ENCODE data around the gene TMEM25. TPM values are rescaled to one million over a fixed set of nuclear protein-coding genes. Genes with fewer than 3 reads are reported as not detected.
"Not testable (repeated sequence)": the region's sequence is repeated elsewhere in the genome, so short reads cannot be mapped to it uniquely, and the experiment has no call there.

Gene TMEM25
- total RNA-seq: 7.7 and 13.3 TPM in 2 replicates

DNA sequence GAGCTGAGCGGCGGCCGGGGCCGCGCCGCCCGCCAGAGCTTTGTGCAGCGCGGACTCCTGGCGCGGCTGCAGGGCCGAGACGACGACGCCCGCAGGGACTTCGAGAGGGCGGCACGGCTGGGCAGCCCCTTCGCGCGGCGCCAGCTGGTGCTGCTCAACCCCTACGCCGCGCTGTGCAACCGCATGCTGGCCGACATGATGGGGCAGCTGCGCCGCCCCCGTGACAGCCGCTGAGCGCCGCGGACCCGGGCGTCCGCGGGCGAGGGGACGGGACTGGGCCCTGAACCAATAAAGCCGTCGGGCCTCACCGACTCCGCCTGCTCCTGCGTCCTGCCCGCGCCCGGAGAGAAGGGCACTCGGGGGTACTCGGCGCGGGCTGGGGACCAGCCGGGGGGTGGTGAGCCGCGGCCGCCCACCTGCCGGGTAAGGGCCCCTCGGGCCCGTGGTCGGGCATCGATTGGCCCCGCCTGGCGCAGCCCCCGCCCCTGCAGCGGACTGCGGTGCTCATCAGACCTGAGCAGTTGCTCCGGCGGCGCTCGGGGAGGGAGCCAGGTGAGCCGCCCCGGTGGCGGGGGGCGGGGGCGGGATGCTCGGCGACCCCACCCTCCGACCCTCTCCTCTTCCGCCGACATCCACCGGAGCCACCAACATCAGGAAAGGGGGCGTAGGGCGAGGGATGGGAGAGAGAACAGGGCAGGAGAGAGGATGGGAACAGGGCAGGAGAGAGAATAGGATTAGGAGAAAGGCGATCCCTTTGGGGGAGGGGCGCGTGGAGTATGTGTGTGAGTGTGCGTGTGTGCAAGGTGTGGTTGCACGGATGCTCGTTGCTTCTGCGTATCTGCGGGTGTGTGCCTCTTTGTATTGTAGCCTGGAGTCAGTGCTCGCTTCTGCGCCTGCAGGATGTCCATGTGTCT, at the start of gene TMEM25:
Gene TMEM25, plus strand, starts transcription at position 510 of the 914 bp plus-strand sequence. CDS start 610 bp downstream, outside the sequence.
- intact Hi-C loops (cut with micrococcal nuclease): loop anchor here (1.0 kb wide), 2 partner anchors 35 to 130 kb away; partner anchors contain the start of gene ATP5MG

DNA sequence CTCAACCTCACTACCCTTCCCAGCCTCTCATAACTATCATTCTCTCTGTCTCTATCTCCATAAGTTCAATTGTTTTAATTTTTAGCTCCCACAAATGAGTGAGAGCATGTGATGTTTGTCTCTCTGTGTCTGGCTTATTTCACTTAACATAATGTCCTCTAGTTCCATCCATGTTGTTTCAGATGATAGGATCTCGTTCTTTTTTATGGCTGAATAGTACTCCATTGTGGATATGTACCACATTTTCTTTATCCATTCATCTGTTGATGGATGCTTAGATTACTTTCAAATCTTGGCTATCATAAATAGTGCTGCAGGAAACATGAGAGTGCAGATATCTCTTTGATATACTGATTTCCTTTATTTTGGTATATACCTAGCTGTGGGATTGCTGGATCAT, 49.8 kb upstream of the TMEM25 start:
- intact Hi-C loops (cut with micrococcal nuclease): not testable (repeated sequence)

DNA sequence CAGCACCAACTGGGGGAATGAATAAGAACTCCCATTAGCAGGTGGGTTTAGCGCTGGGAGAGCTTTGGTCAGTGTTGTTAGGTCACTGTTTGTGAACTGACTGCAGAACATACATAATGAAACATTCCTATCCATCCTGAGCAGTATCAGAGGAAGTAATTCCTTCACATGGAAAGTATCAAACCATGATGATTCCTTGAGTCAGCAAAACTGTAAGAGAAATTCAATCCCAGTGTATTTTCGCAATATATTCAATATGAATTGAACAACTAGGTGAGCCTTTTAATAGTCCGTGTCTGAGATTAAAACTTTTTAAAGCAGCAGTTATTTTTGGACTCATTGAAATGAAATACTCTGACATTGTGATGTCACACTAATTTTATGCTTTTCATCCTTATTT, 46.6 kb upstream of the TMEM25 start:
- intact Hi-C loops (cut with micrococcal nuclease): no loop called here

DNA sequence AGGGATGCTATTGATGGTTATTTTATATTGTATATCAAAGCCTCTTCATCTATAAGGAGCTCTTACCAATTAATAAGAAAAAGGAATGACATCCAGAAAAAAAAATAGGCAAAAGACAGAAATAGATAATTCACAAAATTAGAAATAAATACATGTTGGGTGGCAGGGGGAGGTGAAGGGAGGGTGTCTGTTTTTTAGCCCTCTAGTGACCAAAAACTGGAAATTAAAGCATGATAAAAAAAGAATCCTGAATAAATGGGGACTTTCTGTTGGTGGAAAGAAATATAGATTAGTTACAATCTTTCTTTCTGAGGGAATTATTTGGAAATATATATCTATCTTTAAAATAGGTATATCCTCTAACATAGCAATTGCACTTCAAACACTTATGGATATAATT, 45.7 kb upstream of the TMEM25 start:
- intact Hi-C loops (cut with micrococcal nuclease): loop anchor here (5.0 kb wide), 1 partner anchor 178 kb away; no protein-coding TSS in a partner anchor

DNA sequence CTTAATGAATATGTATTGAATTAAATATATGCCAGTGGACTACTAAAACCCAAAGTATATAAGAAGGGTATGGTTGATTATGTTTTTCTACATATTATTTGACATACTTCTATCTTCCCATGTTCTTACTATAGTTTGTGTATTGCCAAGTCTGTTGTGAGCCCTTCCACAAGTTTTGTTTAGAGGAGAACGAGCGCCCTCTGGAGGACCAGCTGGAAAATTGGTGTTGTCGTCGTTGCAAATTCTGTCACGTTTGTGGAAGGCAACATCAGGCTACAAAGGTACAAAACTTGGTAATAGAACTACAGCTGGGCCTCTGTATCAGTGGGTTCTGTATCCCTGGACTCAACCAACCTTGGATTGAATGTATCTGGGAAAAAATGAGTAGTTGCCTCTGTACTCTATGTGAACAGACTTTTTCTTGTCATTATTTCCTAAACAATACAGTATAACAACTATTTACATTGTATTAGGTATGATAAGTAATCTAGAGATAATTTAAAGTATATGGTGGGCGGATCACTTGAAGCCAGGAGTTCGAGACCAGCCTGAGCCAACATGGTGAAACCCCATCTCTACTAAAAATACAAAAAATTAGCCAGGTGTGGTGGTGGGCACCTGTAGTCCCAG, 42.4 kb upstream of the TMEM25 start:
- intact Hi-C loops (cut with micrococcal nuclease): loop anchor here (1.0 to 5.0 kb wide), 8 partner anchors 53 to 343 kb away; partner anchors contain the start of genes ATP5MG and UBE4A

DNA sequence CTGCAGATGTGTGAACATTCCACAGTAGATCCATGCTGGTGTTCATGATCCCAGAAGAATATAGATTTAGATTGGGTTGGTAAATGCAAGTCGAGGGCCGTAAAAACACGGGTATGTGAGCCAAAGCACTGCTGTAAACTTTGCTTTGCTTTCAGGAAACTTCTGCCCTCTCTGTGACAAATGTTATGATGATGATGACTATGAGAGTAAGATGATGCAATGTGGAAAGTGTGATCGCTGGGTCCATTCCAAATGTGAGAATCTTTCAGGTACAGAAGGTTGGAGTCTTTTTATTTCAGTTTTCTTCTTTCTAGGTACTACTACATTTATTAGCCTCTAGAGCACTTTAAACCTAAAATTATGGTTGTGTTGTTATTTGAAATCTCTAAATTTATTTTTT, 40.0 kb upstream of the TMEM25 start:
- intact Hi-C loops (cut with micrococcal nuclease): no loop called here

DNA sequence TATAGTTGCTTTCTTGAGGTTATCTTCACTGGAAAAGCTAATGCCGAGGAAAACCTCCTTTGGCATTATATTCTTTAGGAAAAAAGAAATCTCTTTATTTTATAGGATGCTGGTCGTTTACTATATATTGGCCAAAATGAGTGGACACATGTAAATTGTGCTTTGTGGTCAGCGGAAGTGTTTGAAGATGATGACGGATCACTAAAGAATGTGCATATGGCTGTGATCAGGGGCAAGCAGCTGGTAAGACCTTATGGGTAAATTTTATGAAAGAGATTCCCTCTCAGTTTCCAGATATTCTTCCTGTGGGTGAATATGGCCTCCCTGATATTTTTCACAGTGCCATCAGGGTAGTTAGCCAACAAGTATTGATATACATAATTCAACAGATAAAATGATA, 33.2 kb upstream of the TMEM25 start:
- intact Hi-C loops (cut with micrococcal nuclease): no loop called here

DNA sequence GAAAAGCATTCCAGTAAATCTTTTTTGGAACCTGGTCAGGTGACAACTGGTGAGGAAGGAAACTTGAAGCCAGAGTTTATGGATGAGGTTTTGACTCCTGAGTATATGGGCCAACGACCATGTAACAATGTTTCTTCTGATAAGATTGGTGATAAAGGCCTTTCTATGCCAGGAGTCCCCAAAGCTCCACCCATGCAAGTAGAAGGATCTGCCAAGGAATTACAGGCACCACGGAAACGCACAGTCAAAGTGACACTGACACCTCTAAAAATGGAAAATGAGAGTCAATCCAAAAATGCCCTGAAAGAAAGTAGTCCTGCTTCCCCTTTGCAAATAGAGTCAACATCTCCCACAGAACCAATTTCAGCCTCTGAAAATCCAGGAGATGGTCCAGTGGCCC, 27.8 kb upstream of the TMEM25 start:
- intact Hi-C loops (cut with micrococcal nuclease): loop anchor here (10.0 kb wide), 1 partner anchor 252 kb away; no protein-coding TSS in a partner anchor

DNA sequence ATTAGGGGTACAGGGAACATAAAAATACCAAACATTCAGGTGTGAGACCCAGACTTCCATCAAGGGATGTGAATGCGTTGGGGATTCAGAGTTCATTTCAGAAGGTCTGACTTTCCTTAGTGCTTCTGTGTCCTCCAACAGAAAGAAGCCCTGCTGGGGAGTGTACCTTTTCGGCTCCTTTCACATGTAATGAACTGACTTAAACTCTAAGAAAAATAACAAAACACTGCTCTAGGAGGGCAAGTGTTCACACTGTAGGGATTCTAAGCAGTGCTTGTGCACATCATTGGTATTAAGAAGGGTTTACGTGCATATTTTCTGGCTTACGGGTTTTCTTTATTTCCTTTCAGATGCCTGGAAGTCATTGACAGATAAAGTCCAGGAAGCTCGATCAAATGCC, 19.4 kb upstream of the TMEM25 start:
- intact Hi-C loops (cut with micrococcal nuclease): loop anchor here (5.0 kb wide), 1 partner anchor 56 kb away; the partner anchor contains the start of gene IFT46

DNA sequence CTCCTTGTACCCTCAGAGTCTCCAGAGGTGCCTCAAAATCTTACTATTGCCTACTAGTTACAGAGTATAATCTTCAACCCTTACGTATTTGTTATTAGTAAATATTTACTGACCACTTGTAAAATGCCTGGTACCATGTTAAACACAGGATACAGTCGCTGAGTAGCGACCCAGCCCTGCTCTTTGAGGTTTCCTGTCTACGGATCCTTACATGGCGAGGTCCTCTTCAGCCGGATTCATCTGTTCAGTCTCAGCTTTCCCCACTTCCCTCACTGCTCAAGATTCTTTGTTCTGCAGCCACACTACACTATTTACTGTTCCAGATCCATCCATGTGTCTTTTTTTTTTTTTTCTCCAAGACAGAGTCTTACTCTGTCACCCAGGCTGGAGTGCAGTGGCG, 16.9 kb upstream of the TMEM25 start:
- intact Hi-C loops (cut with micrococcal nuclease): loop anchor here (5.0 kb wide), 1 partner anchor 53 kb away; the partner anchor contains the start of gene IFT46

DNA sequence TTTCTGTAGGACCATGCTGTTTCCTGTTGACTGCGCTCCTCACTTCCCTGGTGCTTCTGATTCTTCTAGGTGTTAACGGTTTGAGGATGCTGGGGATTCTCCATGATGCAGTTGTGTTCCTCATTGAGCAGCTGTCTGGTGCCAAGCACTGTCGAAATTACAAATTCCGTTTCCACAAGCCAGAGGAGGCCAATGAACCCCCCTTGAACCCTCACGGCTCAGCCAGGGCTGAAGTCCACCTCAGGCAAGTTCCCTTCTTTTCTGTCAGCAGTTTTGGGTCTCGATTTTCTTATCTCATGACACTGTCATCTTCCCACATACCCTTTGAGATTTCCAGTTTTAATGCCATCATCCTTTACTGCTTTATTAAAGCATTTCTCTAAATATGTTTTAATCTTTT, 11.4 kb upstream of the TMEM25 start:
- intact Hi-C loops (cut with micrococcal nuclease): no loop called here

DNA sequence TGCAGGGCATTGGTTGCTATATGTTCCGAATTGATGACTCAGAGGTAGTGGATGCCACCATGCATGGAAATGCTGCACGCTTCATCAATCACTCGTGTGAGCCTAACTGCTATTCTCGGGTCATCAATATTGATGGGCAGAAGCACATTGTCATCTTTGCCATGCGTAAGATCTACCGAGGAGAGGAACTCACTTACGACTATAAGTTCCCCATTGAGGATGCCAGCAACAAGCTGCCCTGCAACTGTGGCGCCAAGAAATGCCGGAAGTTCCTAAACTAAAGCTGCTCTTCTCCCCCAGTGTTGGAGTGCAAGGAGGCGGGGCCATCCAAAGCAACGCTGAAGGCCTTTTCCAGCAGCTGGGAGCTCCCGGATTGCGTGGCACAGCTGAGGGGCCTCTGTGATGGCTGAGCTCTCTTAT, 9.1 kb upstream of the TMEM25 start:
- intact Hi-C loops (cut with micrococcal nuclease): no loop called here

DNA sequence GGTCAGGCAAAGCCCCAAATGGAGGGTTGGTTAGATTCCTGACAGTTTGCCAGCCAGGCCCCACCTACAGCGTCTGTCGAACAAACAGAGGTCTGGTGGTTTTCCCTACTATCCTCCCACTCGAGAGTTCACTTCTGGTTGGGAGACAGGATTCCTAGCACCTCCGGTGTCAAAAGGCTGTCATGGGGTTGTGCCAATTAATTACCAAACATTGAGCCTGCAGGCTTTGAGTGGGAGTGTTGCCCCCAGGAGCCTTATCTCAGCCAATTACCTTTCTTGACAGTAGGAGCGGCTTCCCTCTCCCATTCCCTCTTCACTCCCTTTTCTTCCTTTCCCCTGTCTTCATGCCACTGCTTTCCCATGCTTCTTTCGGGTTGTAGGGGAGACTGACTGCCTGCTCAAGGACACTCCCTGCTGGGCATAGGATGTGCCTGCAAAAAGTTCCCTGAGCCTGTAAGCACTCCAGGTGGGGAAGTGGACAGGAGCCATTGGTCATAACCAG, 8.4 kb upstream of the TMEM25 start:
- intact Hi-C loops (cut with micrococcal nuclease): no loop called here

DNA sequence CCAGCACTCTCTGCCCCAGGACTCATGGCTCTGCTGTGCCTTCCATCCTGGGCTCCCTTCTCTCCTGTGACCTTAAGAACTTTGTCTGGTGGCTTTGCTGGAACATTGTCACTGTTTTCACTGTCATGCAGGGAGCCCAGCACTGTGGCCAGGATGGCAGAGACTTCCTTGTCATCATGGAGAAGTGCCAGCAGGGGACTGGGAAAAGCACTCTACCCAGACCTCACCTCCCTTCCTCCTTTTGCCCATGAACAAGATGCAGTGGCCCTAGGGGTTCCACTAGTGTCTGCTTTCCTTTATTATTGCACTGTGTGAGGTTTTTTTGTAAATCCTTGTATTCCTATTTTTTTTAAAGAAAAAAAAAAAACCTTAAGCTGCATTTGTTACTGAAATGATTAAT, 6.6 kb upstream of the TMEM25 start:
- intact Hi-C loops (cut with micrococcal nuclease): no loop called here

DNA sequence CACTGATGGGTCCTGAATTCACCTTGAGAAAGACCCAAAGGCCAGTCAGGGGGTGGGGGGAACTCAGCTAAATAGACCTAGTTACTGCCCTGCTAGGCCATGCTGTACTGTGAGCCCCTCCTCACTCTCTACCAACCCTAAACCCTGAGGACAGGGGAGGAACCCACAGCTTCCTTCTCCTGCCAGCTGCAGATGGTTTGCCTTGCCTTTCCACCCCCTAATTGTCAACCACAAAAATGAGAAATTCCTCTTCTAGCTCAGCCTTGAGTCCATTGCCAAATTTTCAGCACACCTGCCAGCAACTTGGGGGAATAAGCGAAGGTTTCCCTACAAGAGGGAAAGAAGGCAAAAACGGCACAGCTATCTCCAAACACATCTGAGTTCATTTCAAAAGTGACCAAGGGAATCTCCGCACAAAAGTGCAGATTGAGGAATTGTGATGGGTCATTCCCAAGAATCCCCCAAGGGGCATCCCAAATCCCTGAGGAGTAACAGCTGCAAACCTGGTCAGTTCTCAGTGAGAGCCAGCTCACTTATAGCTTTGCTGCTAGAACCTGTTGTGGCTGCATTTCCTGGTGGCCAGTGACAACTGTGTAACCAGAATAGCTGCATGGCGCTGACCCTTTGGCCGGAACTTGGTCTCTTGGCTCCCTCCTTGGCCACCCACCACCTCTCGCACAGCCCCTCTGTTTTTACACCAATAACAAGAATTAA, 6.1 kb upstream of the TMEM25 start:
- intact Hi-C loops (cut with micrococcal nuclease): no loop called here

DNA sequence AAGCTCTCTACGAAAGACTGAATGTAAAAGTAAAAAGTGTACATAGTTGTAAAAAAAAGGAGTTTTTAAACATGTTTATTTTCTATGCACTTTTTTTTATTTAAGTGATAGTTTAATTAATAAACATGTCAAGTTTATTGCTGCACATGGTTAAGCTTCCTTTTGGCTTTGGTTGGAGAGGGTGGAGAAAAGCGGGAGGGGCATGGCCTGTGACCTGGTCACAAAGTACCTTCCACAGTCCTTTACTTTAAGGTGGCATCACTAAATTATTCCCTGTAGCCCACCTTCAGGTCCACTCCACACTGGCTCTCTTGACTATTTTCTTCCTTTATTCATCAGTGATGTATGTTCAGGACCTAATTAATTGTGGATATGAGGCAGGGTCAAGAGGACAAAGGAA, 4.3 kb upstream of the TMEM25 start:
- intact Hi-C loops (cut with micrococcal nuclease): no loop called here

DNA sequence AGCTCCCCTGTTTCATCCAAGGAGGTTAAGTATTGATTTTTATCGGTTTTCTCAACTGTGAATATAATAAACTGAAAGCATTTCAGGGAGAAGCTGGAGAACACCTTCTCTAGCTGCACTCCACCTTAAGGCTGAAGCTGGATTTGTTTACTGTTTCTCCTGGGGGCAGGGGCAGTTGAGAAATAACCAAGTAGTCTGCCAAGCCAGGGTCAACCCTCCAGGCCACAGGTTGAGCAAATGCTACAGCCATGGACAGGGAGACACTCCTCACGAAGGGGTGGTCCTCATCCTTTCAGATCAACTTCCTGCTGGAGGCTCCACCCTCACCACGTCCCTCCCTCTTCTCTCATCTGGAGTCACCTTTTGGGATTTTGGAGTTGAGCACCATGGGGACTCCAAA, 3.9 kb upstream of the TMEM25 start, which contains the start of gene TTC36:
Gene TTC36, plus strand, starts transcription at position 366 of the 400 bp plus-strand sequence. Its CDS starts 21 bp downstream, at position 387.
- intact Hi-C loops (cut with micrococcal nuclease): no loop called here

DNA sequence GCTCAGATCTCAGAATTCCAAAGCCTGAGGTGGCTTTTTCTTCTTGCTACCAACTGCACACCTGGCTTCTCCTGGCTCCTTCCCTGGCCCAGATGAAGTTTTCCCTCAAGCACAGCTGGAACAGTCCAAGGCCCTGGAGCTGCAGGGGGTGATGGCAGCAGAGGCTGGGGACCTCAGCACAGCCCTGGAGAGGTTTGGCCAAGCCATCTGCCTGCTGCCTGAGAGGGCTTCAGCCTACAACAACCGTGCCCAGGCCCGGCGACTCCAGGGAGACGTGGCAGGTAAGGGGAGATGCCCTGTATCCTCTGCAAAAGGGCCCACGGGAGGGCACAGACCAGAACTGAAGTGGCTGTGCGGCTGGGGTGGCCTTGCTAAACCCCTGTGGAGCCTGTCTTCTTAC, 2.5 kb upstream of the TMEM25 start:
- intact Hi-C loops (cut with micrococcal nuclease): no loop called here

DNA sequence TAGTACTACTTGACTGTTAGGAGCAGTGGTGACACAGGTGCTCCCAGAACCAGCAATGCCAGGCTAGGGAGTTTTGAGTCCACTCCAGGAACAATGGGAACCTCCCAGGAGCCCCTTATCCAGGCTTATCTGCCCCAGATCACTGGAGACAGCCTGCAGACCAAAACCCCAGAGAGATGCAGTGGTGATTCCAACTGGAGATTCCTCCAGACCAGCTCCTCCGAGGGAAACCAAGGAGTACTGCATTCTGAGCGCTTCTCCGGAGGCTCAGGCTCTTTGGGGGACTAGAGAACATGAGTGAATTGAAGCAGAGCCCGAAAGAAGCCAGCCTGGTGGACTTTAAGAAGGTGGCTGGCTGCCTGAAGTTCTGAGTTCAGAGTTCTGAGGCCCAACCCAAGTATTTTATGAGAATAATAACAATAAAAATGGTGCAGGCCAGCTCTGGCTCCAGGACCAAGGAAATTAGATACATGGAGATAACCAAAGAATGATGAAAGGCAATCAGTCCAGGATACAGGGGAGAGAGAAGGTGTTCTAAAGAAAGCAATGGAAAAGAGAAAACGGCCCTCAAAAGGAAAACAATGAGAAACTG, 1.3 kb upstream of the TMEM25 start:
- intact Hi-C loops (cut with micrococcal nuclease): no loop called here

DNA sequence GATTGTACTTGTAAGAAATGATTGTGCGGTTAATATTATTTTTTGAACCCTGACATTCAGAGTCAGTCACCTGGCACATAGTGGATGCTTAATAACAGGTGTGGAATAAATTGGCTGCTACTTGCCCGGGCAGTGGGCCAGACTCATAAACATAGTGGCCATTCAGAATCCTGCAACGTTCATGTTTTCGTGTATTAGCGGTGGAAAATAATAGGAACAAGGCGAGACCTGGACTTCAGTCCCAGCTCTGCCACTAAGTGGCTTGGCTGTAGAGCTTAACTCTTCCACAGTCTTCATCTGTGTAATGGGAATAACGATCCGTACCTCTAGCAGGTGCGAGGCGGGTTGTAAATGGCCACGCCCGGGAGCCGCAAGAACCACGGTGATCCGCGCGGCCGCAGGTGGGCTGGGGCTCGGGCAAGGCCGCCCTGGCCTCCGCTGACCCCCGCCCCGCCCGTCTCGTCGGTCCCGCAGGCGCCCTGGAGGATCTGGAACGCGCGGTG, 761 bp upstream of the TMEM25 start:
- intact Hi-C loops (cut with micrococcal nuclease): no loop called here
